Caco-2 (cell line): ENCODE measurements around the gene ABHD14A. TPM values are rescaled to one million over a fixed set of nuclear protein-coding genes. Genes with fewer than 3 reads are reported as not detected.

Experiments
- BruUV-seq: library from RNA; stranded (reverse); fragments of 400-500 nt; replicated peaks from 2 replicates; lab custom pipeline; 2021; lab: Mats Ljungman, UMichigan
- CTCF ChIA-PET: fragments of 300-600 bp; sonication (Branson Sonifier 250); formaldehyde crosslinking; loops from one replicate; lab custom pipeline; 2022; ENCODE audit warnings: antibody characterized with exemption; lab: Charles Lee
- POLR2A ChIA-PET: fragments of 300-600 bp; sonication (Branson Sonifier 250); formaldehyde crosslinking; loops from one replicate; lab custom pipeline; 2022; ENCODE audit warnings: antibody characterized with exemption; lab: Charles Lee
- DNase-seq, 2 experiments: peaks; one replicate each; pipeline versions ENCODE4 v3.0.0 to v3.0.0-alpha.2; 2020 to 2022
- H3K27me3 ChIP-seq: replicated peaks from 2 replicates; pipeline ENCODE4 v1.6.0; 2011; ENCODE audit warnings: low read length; ENCODE audit not compliant: control insufficient read depth, insufficient read depth
- H3K36me3 ChIP-seq: 2 replicates; pipeline ENCODE4 v1.5.1; 2011; ENCODE audit warnings: low read length; ENCODE audit not compliant: control insufficient read depth, insufficient read depth
- H3K4me1 ChIP-seq: fragments of 250-450 bp; sonication (Bioruptor Pico); 2 replicates; pipeline ENCODE4 v1.5.1; 2020; ENCODE audit warnings: mild to moderate bottlenecking
- H3K4me3 ChIP-seq: 2 replicates; pipeline ENCODE4 v1.5.1; 2011; ENCODE audit warnings: low read depth, mild to moderate bottlenecking, control low read depth, low read length
- H3K9me3 ChIP-seq: fragments of 250-450 bp; sonication (Bioruptor Pico); 2 replicates; pipeline ENCODE4 v1.5.1; 2020; ENCODE audit warnings: mild to moderate bottlenecking, moderate library complexity
- H3K27ac Mint-ChIP-seq: one replicate; pipeline ENCODE4 v1.8.0; 2022; ENCODE audit warnings: mixed read lengths; ENCODE audit not compliant: unreplicated experiment
- H3K27me3 Mint-ChIP-seq: one replicate; pipeline ENCODE4 v1.8.0; 2022; ENCODE audit warnings: mixed read lengths; ENCODE audit not compliant: insufficient read depth, unreplicated experiment
- H3K36me3 Mint-ChIP-seq: one replicate; pipeline ENCODE4 v1.8.0; 2022; ENCODE audit warnings: mild to moderate bottlenecking, mixed read lengths; ENCODE audit not compliant: insufficient read depth, unreplicated experiment
- H3K4me1 Mint-ChIP-seq: one replicate; pipeline ENCODE4 v1.8.0; 2022; ENCODE audit warnings: low read depth, mixed read lengths; ENCODE audit not compliant: unreplicated experiment
- H3K4me3 Mint-ChIP-seq: one replicate; pipeline ENCODE4 v1.8.0; 2022; ENCODE audit warnings: mild to moderate bottlenecking, moderate library complexity, mixed read lengths; ENCODE audit not compliant: unreplicated experiment
- H3K9me3 Mint-ChIP-seq: one replicate; pipeline ENCODE4 v1.8.0; 2022; ENCODE audit warnings: mixed read lengths; ENCODE audit not compliant: unreplicated experiment
- intact Hi-C: fragments of 100-400 bp; cut with micrococcal nuclease; formaldehyde crosslinking; loops from one replicate; pipeline ENCODE4 v1.10.0; 2022; ENCODE audit not compliant: unreplicated experiment
- total RNA-seq: library from RNA; stranded (reverse); gene quantifications from 2 replicates; pipeline ENCODE4 v1.2.3, GENCODE V29; 2022
- TF ChIP-seq, protein P1 (sequence below), 2 experiments: fragments of 200-600 bp in 1 of 2; IDR thresholded peaks; 1 replicate in 1 of 2; 2 replicates in 1 of 2; pipeline versions ENCODE4 v1.5.1 to v1.8.0; 2011 to 2022; ENCODE audit warnings: antibody characterized with exemption in 1 of 2, control low read depth in 1 of 2, inconsistent platforms in 1 of 2, low read depth in 1 of 2, low read length in 1 of 2, mild to moderate bottlenecking in 1 of 2, moderate library complexity in 1 of 2; ENCODE audit not compliant: insufficient read depth in 1 of 2, severe bottlenecking in 1 of 2, unreplicated experiment in 1 of 2

Gene ABHD14A
- total RNA-seq, 1 experiment from 2014 or later = 14.0 TPM

- peaks cover 22% of the 10 kb centered on the region for H3K36me3 Mint-ChIP-seq
- H3K4me1 Mint-ChIP-seq = peaks cover 7% of the 10 kb centered on the region
- no peaks in the 10 kb centered on the region for H3K27me3 Mint-ChIP-seq
- H3K4me3 Mint-ChIP-seq = no peak overlapping the region
- Histone ChIP-seq H3K4me1 (peaks cover 24% of the 10 kb centered on the region), H3K36me3 (no peaks in the 10 kb centered on the region), H3K27me3 (no peaks in the 10 kb centered on the region), H3K4me3 (no peak overlapping the region), H3K9me3 (no peaks in the 10 kb centered on the region)
- ChIA-PET POLR2A (no interaction called here), CTCF (interaction anchor here (0.5 kb wide), 1 partner anchor 35 kb away, joined by 3 read pairs; no protein-coding TSS in a partner anchor)
- no peak for DNase-seq
- no TSS peak for BruUV-seq
- H3K9me3 Mint-ChIP-seq = no peaks in the 10 kb centered on the region
- no peak overlapping the region for H3K27ac Mint-ChIP-seq
- intact Hi-C loops = no loop called here
- TF ChIP-seq, protein P1, sequence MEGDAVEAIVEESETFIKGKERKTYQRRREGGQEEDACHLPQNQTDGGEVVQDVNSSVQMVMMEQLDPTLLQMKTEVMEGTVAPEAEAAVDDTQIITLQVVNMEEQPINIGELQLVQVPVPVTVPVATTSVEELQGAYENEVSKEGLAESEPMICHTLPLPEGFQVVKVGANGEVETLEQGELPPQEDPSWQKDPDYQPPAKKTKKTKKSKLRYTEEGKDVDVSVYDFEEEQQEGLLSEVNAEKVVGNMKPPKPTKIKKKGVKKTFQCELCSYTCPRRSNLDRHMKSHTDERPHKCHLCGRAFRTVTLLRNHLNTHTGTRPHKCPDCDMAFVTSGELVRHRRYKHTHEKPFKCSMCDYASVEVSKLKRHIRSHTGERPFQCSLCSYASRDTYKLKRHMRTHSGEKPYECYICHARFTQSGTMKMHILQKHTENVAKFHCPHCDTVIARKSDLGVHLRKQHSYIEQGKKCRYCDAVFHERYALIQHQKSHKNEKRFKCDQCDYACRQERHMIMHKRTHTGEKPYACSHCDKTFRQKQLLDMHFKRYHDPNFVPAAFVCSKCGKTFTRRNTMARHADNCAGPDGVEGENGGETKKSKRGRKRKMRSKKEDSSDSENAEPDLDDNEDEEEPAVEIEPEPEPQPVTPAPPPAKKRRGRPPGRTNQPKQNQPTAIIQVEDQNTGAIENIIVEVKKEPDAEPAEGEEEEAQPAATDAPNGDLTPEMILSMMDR (IDR thresholded peaks at IDR 0.05; ENCODE audit: insufficient read depth in 1 of 2, low read depth in 1 of 2, low read length in 1 of 2, severe bottlenecking in 1 of 2, unreplicated experiment in 1 of 2) = no peak
Measured at GRCh38 chr3:51977446-51978142, 2.7 kb downstream of the ABHD14A start.

GRCh38 chr3:51978143-51978502 is 3.3 kb downstream of the ABHD14A start:
- POLR2A ChIA-PET = no interaction called here
- Mint-ChIP-seq H3K27me3 (no peaks in the 10 kb centered on the region), H3K27ac (no peak overlapping the region), H3K4me1 (peaks cover 7% of the 10 kb centered on the region), H3K9me3 (no peaks in the 10 kb centered on the region), H3K36me3 (peaks cover 27% of the 10 kb centered on the region), H3K4me3 (no peak overlapping the region)
- no TSS peak for BruUV-seq
- intact Hi-C loops = no loop called here
- no peaks in the 10 kb centered on the region for H3K27me3 ChIP-seq
- TF ChIP-seq, protein P1 (IDR thresholded peaks at IDR 0.05; ENCODE audit: insufficient read depth in 1 of 2, low read depth in 1 of 2, low read length in 1 of 2, severe bottlenecking in 1 of 2, unreplicated experiment in 1 of 2) = no peak
- H3K4me1 ChIP-seq = peaks cover 24% of the 10 kb centered on the region
- CTCF ChIA-PET = no interaction called here
- no peaks in the 10 kb centered on the region for H3K36me3 ChIP-seq
- DNase-seq = no peak
- H3K4me3 ChIP-seq = no peak overlapping the region
- no peaks in the 10 kb centered on the region for H3K9me3 ChIP-seq

DNA sequence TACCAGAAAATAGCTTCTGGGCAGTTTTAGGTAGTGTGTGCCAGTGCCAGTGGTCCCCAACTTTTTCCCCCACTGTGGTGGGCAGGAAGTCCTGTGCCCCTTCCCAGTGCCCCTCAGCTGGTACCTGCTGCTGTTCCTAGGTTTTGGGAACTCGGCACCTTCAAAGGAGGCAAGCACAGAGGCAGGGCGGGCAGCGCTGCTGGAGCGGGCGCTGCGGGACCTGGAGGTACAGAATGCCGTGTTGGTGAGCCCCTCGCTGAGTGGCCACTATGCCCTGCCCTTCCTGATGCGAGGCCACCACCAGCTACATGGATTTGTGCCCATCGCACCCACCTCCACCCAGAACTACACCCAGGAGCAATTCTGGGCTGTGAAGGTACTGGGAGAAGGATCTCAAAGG is 5.4 kb downstream of the ABHD14A start:
- intact Hi-C loops = no loop called here
- H3K4me1 ChIP-seq = peaks cover 31% of the 10 kb centered on the region
- TF ChIP-seq, protein P1 (IDR thresholded peaks at IDR 0.05; ENCODE audit: insufficient read depth in 1 of 2, low read depth in 1 of 2, low read length in 1 of 2, severe bottlenecking in 1 of 2, unreplicated experiment in 1 of 2) = no peak
- BruUV-seq = no TSS peak
- no peaks in the 10 kb centered on the region for H3K9me3 ChIP-seq
- Mint-ChIP-seq H3K36me3 (peaks cover 21% of the 10 kb centered on the region), H3K4me3 (no peak overlapping the region), H3K4me1 (peaks cover 5% of the 10 kb centered on the region), H3K27me3 (no peaks in the 10 kb centered on the region), H3K27ac (no peak overlapping the region), H3K9me3 (no peaks in the 10 kb centered on the region)
- H3K36me3 ChIP-seq = peaks cover under 1% of the 10 kb centered on the region
- ChIA-PET CTCF (interaction anchor here (1.6 kb wide), 1 partner anchor 39 kb away, joined by 3 read pairs; the partner anchor contains the start of gene RRP9), POLR2A (no interaction called here)
- no peaks in the 10 kb centered on the region for H3K27me3 ChIP-seq
- no peak for DNase-seq
- no peak overlapping the region for H3K4me3 ChIP-seq
